GM12864 (cell line): Measurements from ENCODE around the gene EPS8.

Source experiments
- DNase-seq: peaks from one replicate; pipeline ENCODE4 v3.0.0-alpha.2; 2011; ENCODE audit warnings: low read depth
- H3K4me3 ChIP-seq: 2 replicates; pipeline ENCODE4 v1.5.1; 2011; ENCODE audit warnings: mild to moderate bottlenecking, low read depth, low read length, control low read depth
- TF ChIP-seq, protein P1 (sequence below): IDR thresholded peaks from 2 replicates; pipeline ENCODE4 v1.5.1; 2011; ENCODE audit warnings: low read depth, mild to moderate bottlenecking, moderate library complexity, low read length, control low read depth, inconsistent platforms; ENCODE audit errors: missing control alignments

The EPS8 gene

GRCh38 chr12:15601210-15601800 lies 187.9 kb downstream of the EPS8 start:
- no peak overlapping the region for H3K4me3 ChIP-seq
- TF ChIP-seq, protein P1, sequence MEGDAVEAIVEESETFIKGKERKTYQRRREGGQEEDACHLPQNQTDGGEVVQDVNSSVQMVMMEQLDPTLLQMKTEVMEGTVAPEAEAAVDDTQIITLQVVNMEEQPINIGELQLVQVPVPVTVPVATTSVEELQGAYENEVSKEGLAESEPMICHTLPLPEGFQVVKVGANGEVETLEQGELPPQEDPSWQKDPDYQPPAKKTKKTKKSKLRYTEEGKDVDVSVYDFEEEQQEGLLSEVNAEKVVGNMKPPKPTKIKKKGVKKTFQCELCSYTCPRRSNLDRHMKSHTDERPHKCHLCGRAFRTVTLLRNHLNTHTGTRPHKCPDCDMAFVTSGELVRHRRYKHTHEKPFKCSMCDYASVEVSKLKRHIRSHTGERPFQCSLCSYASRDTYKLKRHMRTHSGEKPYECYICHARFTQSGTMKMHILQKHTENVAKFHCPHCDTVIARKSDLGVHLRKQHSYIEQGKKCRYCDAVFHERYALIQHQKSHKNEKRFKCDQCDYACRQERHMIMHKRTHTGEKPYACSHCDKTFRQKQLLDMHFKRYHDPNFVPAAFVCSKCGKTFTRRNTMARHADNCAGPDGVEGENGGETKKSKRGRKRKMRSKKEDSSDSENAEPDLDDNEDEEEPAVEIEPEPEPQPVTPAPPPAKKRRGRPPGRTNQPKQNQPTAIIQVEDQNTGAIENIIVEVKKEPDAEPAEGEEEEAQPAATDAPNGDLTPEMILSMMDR = no peak
- DNase-seq = no peak

DNA sequence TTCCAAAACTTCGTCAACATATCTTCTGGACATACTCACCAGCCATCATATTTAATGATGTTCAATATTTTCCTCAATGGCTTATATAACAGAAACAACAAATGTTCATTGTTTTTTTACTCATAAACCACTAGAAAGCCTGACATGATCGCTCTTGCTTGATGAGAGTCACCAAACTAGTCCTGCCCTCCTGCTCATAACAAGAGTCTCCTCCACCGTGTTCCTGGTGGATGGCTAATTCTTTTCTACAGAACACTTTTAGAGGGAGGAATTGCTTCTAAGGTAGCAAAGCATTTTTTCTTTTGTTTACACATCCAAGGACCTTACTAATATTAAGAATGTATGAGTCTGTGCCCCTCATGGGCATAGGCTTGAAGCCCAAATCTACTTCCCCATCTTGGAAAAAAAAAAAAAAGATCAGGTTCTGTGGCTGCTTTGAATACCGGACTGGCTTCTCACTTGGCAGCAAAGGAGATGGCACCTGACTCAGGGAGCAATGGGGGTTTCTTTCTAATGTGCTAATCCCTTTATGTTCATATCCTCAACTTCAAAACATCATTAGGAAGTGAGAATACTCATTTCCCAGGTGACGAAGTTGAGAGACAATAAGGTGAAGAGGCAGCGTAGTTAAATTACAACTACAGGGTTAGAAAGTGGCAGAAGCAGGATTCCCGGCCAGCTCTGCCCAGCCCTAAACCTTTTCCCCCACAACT lies 188.8 kb downstream of the EPS8 start:
- TF ChIP-seq, protein P1 = no peak
- no peak for DNase-seq
- no peak overlapping the region for H3K4me3 ChIP-seq

DNA sequence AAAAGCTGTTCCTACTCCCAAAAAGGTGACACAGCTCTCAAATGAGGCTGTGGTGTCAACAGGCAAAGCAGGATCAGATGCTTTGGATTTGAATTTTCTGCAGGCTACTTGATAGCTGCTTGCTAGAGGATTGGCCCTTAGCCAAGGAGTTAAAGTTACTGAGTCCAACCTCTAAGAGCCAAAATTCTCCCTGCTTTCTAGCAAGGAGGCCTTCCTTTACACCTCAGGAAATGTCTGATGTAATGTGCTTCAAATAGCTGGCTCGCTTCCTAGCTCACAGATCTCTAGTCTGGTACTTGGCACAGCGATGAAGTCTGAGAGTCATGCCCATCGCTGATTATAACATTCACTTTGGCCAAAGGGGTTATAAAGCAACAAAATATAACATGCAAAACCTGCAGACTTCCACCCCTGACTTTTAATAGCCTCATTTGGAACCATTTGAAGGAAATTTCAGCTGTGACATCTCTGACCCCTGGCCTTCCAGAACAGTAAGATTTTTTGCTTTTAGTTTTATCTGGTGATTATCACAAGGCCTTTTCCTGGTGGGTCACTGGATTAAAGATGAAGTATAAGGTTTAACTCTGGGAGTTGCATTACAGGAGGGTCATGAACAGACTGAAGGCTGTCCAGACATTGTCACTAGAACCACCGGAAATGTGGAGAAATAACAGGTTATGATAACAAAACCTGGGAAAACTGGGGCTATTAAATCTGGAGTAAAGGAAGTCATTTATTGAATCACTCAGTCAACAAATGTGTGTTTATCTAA lies 189.7 kb downstream of the EPS8 start:
- TF ChIP-seq, protein P1 = no peak
- no peak for DNase-seq
- H3K4me3 ChIP-seq = no peak overlapping the region

GRCh38 chr12:15597125-15597830 lies 191.9 kb downstream of the EPS8 start:
- DNase-seq = no peak
- H3K4me3 ChIP-seq = no peak overlapping the region
- TF ChIP-seq, protein P1 = no peak

GRCh38 chr12:15596174-15596573 lies 193.0 kb downstream of the EPS8 start:
- no peak overlapping the region for H3K4me3 ChIP-seq
- DNase-seq = no peak
- TF ChIP-seq, protein P1 = no peak

- DNase-seq = no peak
- no peak overlapping the region for H3K4me3 ChIP-seq
- TF ChIP-seq, protein P1 = no peak
These were observed 196.3 kb downstream of the EPS8 start for GRCh38 chr12:15592934-15593333.
